HepG2 (cell line): ENCODE measurements around the gene MIGA2. TPM values are rescaled to one million over a fixed set of nuclear protein-coding genes. Genes with fewer than 3 reads are reported as not detected.

Source experiments
- MATR3 ChIP-seq: sonication (generic); formaldehyde crosslinking; IDR thresholded peaks from 2 replicates; pipeline ENCODE4 v1.4.0; 2020; ENCODE audit warnings: missing genetic modification reagents
- MAZ ChIP-seq, 2 experiments: sonication (generic) in 1 of 2; formaldehyde crosslinking in 1 of 2; IDR thresholded peaks; 2 replicates each; pipeline versions ENCODE4 v1.5.0 to v1.6.1; 2012 to 2020; ENCODE audit warnings: low read depth in 2 of 2, mild to moderate bottlenecking in 2 of 2, borderline replicate concordance in 1 of 2, improper control_type of control experiment in 1 of 2, low read length in 1 of 2, missing genetic modification reagents in 1 of 2, moderate library complexity in 1 of 2
- PLRG1 ChIP-seq: fragments of 450-650 bp; conservative IDR thresholded peaks from 2 replicates; pipeline ENCODE4 v1.6.1; 2016
- RARA ChIP-seq: IDR thresholded peaks from 2 replicates; pipeline ENCODE4 v1.6.1; 2016; ENCODE audit warnings: missing genetic modification reagents, missing compliant biosample characterization
- RFXAP ChIP-seq: sonication (generic); formaldehyde crosslinking; IDR thresholded peaks from 2 replicates; pipeline ENCODE4 v1.4.0; 2020; ENCODE audit warnings: missing genetic modification reagents, borderline replicate concordance
- SRF ChIP-seq: IDR thresholded peaks from 2 replicates; pipeline ENCODE4 v1.6.1; 2011; ENCODE audit warnings: mild to moderate bottlenecking, low read depth, low read length, moderate library complexity
- SUZ12 ChIP-seq: fragments of 150-350 bp; IDR thresholded peaks from 2 replicates; pipeline ENCODE4 v1.6.1; 2014; ENCODE audit warnings: low read depth, low read length
- ZBTB21 ChIP-seq: sonication (generic); formaldehyde crosslinking; IDR thresholded peaks from 2 replicates; pipeline ENCODE4 v1.4.0; 2020; ENCODE audit warnings: missing genetic modification reagents
- ZMYM2 ChIP-seq: sonication (generic); formaldehyde crosslinking; IDR thresholded peaks from 2 replicates; pipeline ENCODE4 v1.8.0; 2022; ENCODE audit warnings: mild to moderate bottlenecking, missing genetic modification reagents
- ZNF318 ChIP-seq: sonication (generic); formaldehyde crosslinking; IDR thresholded peaks from 2 replicates; pipeline ENCODE4 v1.4.0; 2020; ENCODE audit warnings: mild to moderate bottlenecking, missing genetic modification reagents
- ZNF503 ChIP-seq: sonication (generic); formaldehyde crosslinking; IDR thresholded peaks from 2 replicates; pipeline ENCODE4 v1.4.0; 2020; ENCODE audit warnings: missing genetic modification reagents
- ZNF710 ChIP-seq: sonication (generic); formaldehyde crosslinking; IDR thresholded peaks from 2 replicates; pipeline ENCODE4 v1.5.0; 2020; ENCODE audit warnings: mild to moderate bottlenecking, missing genetic modification reagents, borderline replicate concordance
- polyA plus RNA-seq, 8 experiments: library from polyadenylated mRNA; depleted of rRNA in 3 of 8; stranded (reverse) in 7 of 8; unstranded in 1 of 8; fragments of >200 nt; fragmentation: Illumina TruSeq in 4 of 8; extraction: Trizol in 4 of 8; gene quantifications; 2 replicates each; pipeline versions ENCODE4 v1.2.1 to v1.2.3, GENCODE V29; 2011 to 2016; ENCODE audit warnings: low read depth in 4 of 8, missing spikeins in 1 of 8, mixed read lengths in 1 of 8; ENCODE audit not compliant: insufficient read depth in 1 of 8
- total RNA-seq, 5 experiments: library from RNA; depleted of rRNA; stranded (reverse); fragments of >200 nt; fragmentation: Illumina TruSeq; extraction: Trizol; gene quantifications; 2 replicates each; pipeline ENCODE4 v1.2.3, GENCODE V29; 2016; ENCODE audit warnings: low read depth in 1 of 5
- TF ChIP-seq, protein P1 (sequence below): sonication (generic); formaldehyde crosslinking; IDR thresholded peaks from 2 replicates; pipeline ENCODE4 v1.8.1; 2023; ENCODE audit warnings: mild to moderate bottlenecking, missing genetic modification reagents
- TF ChIP-seq, protein P2 (sequence below): sonication (generic); formaldehyde crosslinking; IDR thresholded peaks from 2 replicates; pipeline ENCODE4 v1.5.0; 2020; ENCODE audit warnings: mild to moderate bottlenecking, missing genetic modification reagents

Gene MIGA2
- total and polyA plus RNA-seq, 2 of the 13 experiments (the other 11 are each of a cell fraction or from before 2014, with no cell fraction given): 10.8 to 17.1 TPM

- peak; percentile 65; the same call in 1 of the 2 replicates for TF ChIP-seq RFXAP
- TF ChIP-seq ZBTB21 (CRISPR knock-in tag): peak; percentile 60; the same call in 1 of the 2 replicates
- no peak for TF ChIP-seq ZNF710 (CRISPR knock-in tag)
- TF ChIP-seq, protein P1, sequence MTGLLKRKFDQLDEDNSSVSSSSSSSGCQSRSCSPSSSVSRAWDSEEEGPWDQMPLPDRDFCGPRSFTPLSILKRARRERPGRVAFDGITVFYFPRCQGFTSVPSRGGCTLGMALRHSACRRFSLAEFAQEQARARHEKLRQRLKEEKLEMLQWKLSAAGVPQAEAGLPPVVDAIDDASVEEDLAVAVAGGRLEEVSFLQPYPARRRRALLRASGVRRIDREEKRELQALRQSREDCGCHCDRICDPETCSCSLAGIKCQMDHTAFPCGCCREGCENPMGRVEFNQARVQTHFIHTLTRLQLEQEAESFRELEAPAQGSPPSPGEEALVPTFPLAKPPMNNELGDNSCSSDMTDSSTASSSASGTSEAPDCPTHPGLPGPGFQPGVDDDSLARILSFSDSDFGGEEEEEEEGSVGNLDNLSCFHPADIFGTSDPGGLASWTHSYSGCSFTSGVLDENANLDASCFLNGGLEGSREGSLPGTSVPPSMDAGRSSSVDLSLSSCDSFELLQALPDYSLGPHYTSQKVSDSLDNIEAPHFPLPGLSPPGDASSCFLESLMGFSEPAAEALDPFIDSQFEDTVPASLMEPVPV (CRISPR knock-in tag): no peak
- TF ChIP-seq ZMYM2 (CRISPR knock-in tag): peak; percentile 94
- peak; percentile 97 for TF ChIP-seq RARA (CRISPR knock-in tag)
- TF ChIP-seq SUZ12: no peak
- TF ChIP-seq MAZ (IDR thresholded peaks at IDR 0.05; ENCODE audit: borderline replicate concordance, low read depth, low read length): no peak
- TF ChIP-seq MAZ (CRISPR knock-in tag; IDR thresholded peaks at IDR 0.05; ENCODE audit: low read depth): peak; percentile 86
- peak; percentile 53; the same call in 1 of the 2 replicates for TF ChIP-seq ZNF503 (CRISPR knock-in tag)
- TF ChIP-seq SRF: no peak
- TF ChIP-seq MATR3 (CRISPR knock-in tag): no peak
- TF ChIP-seq, protein P2, sequence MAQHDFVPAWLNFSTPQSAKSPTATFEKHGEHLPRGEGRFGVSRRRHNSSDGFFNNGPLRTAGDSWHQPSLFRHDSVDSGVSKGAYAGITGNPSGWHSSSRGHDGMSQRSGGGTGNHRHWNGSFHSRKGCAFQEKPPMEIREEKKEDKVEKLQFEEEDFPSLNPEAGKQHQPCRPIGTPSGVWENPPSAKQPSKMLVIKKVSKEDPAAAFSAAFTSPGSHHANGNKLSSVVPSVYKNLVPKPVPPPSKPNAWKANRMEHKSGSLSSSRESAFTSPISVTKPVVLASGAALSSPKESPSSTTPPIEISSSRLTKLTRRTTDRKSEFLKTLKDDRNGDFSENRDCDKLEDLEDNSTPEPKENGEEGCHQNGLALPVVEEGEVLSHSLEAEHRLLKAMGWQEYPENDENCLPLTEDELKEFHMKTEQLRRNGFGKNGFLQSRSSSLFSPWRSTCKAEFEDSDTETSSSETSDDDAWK (CRISPR knock-in tag): no peak
- TF ChIP-seq PLRG1: no peak
- TF ChIP-seq ZNF318 (CRISPR knock-in tag): no peak
Measured at GRCh38 chr9:129064499-129064908, 28.1 kb downstream of the MIGA2 start (continued).
